Liver (tissue), 3 donors: ENCODE data around the gene LRRC61.
"Not testable (repeated sequence)": the region's sequence is repeated elsewhere in the genome, so short reads cannot be mapped to it uniquely, and the experiment has no call there.

Source experiments
- EGR1 ChIP-seq, 2 donors: IDR thresholded peaks; 2 replicates each; pipeline ENCODE4 v1.6.1; 2016 to 2018; ENCODE audit warnings: antibody characterized with exemption in 2 of 2, low read depth in 2 of 2
- GABPA ChIP-seq, 2 donors: IDR thresholded peaks in 1 of 2; conservative IDR thresholded peaks in 1 of 2; 2 replicates each; pipeline ENCODE4 v1.6.1; 2016; ENCODE audit warnings: antibody characterized with exemption in 2 of 2, mild to moderate bottlenecking in 1 of 2, moderate library complexity in 1 of 2
- REST ChIP-seq: IDR thresholded peaks from 2 replicates; pipeline ENCODE4 v1.6.1; 2016; ENCODE audit warnings: antibody characterized with exemption, mild to moderate bottlenecking
- TF ChIP-seq, protein P1 (sequence below): fragments of 150-350 bp; IDR thresholded peaks from 2 replicates; pipeline ENCODE4 v1.5.1; 2017; ENCODE audit warnings: improper control_type of control experiment, low read depth, low read length; ENCODE audit not compliant: missing input control
- TF ChIP-seq, protein P2 (sequence below): IDR thresholded peaks from 2 replicates; pipeline ENCODE4 v1.6.1; 2016; ENCODE audit warnings: antibody characterized with exemption
- donor health status: healthy.
- donor health status: healthy.

- TF ChIP-seq, protein P1, sequence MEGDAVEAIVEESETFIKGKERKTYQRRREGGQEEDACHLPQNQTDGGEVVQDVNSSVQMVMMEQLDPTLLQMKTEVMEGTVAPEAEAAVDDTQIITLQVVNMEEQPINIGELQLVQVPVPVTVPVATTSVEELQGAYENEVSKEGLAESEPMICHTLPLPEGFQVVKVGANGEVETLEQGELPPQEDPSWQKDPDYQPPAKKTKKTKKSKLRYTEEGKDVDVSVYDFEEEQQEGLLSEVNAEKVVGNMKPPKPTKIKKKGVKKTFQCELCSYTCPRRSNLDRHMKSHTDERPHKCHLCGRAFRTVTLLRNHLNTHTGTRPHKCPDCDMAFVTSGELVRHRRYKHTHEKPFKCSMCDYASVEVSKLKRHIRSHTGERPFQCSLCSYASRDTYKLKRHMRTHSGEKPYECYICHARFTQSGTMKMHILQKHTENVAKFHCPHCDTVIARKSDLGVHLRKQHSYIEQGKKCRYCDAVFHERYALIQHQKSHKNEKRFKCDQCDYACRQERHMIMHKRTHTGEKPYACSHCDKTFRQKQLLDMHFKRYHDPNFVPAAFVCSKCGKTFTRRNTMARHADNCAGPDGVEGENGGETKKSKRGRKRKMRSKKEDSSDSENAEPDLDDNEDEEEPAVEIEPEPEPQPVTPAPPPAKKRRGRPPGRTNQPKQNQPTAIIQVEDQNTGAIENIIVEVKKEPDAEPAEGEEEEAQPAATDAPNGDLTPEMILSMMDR = not testable (repeated sequence)
- not testable (repeated sequence) for TF ChIP-seq EGR1 (IDR thresholded peaks at IDR 0.05; ENCODE audit: low read depth in 2 of 2); REST; GABPA (IDR thresholded peaks at IDR 0.05 in 1 of 2, conservative IDR thresholded peaks at IDR 0.05 in 1 of 2)
- TF ChIP-seq, protein P2, sequence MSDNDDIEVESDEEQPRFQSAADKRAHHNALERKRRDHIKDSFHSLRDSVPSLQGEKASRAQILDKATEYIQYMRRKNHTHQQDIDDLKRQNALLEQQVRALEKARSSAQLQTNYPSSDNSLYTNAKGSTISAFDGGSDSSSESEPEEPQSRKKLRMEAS = not testable (repeated sequence)
Measured at GRCh38 chr7:150287815-150288214, 35.3 kb upstream of the LRRC61 start.
